Measurements from ENCODE around the gene CORO1C. TPM values are rescaled to one million over a fixed set of nuclear protein-coding genes. Genes with fewer than 3 reads are reported as not detected.

The CORO1C gene
- polyA plus RNA-seq, 1 of the 3 experiments (the other 2 are of a cell fraction): 150 TPM

DNA sequence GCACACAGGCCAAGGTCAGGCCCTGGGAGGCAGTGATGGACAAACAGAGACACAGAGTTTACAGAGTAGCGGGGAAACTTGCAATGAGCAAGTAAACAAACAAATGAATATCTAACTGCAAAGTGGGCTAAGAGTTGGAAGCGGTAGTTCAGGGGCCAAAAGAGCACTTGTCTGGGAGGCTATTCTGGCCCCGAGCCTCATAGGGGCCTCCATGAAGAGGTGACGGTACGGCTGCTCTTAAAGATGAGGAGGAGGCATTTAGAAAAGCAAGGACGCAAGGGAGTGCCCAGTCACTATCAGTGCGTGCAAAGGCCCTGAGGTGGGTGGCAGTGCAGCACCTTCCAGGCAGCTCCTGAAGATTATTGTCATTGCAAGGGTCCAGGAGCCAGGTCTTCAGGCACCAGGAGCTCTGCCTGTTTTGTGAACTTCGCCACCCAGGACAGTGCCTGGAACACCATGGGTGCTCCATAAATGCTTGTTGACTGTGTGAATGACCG is 129.1 kb downstream of the CORO1C start:
- Histone ChIP-seq H4K20me1 (ENCODE audit: insufficient read depth) (no peaks in the 10 kb centered on the region), H3K79me2 (ENCODE audit: insufficient read depth) (no peaks in the 10 kb centered on the region), H3K4me3 (ENCODE audit: low read depth in 2 of 2, low read length in 1 of 2) (no peak overlapping the region), H3F3A (replicated peaks; ENCODE audit: insufficient read depth) (peaks cover 11% of the 10 kb centered on the region), H3K27me3 (ENCODE audit: insufficient read depth) (no peaks in the 10 kb centered on the region), H2AFZ (ENCODE audit: low read depth) (no peak overlapping the region), H3K9ac (no peak overlapping the region), H3K9me3 (no peaks in the 10 kb centered on the region), H3K4me1 (ENCODE audit: control insufficient read depth in 1 of 2, insufficient read depth in 2 of 2, low read depth in 1 of 2, low read length in 1 of 2) (peaks cover 0 to 20% of the 10 kb centered on the region in 2 experiments; a peak in 1 of 4 replicates), H3K4me2 (no peak overlapping the region), H3K36me3 (replicated peaks in 1 of 2; ENCODE audit: control insufficient read depth in 1 of 2, insufficient read depth in 2 of 2, low read length in 1 of 2) (no peaks in the 10 kb centered on the region), H3K9me2 (no peaks in the 10 kb centered on the region), H3K27ac (ENCODE audit: low read depth in 2 of 2, low read length in 1 of 2) (no peak overlapping the region)
- DNase-seq: no peak
- 90% methylated on average over 9 of the region's 9 CpGs for WGBS (ENCODE audit: low lambda C conversion rate)
- POLR2A ChIA-PET: no interaction called here
- TF ChIP-seq NRF1 (IDR thresholded peaks at IDR 0.05; ENCODE audit: low read depth, low read length) (no peak), GABPA (IDR thresholded peaks at IDR 0.05; ENCODE audit: low read depth) (no peak), POLR2AphosphoS5 (IDR thresholded peaks at IDR 0.05; ENCODE audit: low read depth, low read length) (no peak), RFX5 (IDR thresholded peaks at IDR 0.05; ENCODE audit: low read length) (no peak), EZH2phosphoT487 (IDR thresholded peaks at IDR 0.05; ENCODE audit: borderline replicate concordance, low read depth) (no peak)
- TF ChIP-seq, protein P1, sequence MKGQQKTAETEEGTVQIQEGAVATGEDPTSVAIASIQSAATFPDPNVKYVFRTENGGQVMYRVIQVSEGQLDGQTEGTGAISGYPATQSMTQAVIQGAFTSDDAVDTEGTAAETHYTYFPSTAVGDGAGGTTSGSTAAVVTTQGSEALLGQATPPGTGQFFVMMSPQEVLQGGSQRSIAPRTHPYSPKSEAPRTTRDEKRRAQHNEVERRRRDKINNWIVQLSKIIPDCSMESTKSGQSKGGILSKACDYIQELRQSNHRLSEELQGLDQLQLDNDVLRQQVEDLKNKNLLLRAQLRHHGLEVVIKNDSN (IDR thresholded peaks at IDR 0.05; ENCODE audit: borderline replicate concordance, low read depth): no peak
- CTCF ChIA-PET: interaction anchor here (1.8 kb wide), 1 partner anchor 31 kb away, joined by 6 read pairs; no protein-coding TSS in a partner anchor

DNA sequence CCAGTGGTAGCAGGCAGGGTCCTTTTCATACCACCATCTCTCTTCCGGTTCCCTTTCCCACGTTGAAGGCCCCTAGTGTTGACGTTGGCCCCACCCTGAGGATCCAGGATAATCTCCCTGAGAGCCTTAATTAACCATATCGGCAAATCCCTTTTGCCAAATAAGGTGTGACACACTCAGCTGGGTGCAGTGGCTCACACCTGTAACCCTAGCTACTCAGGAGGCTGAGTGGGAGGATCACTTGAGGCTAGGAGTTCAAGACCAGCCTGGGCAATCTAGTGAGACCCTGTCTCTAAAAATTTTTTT is 130.7 kb downstream of the CORO1C start:
- Histone ChIP-seq H3K9me3 (no peaks in the 10 kb centered on the region), H3K4me1 (ENCODE audit: control insufficient read depth in 1 of 2, insufficient read depth in 2 of 2, low read depth in 1 of 2, low read length in 1 of 2) (peaks cover 0 to 24% of the 10 kb centered on the region in 2 experiments; a peak in 1 of 4 replicates), H2AFZ (ENCODE audit: low read depth) (no peak overlapping the region), H3K9me2 (no peaks in the 10 kb centered on the region), H3K4me3 (ENCODE audit: low read depth in 2 of 2, low read length in 1 of 2) (no peak overlapping the region), H3K27me3 (ENCODE audit: insufficient read depth) (no peaks in the 10 kb centered on the region), H3K9ac (no peak overlapping the region), H3K36me3 (replicated peaks in 1 of 2; ENCODE audit: control insufficient read depth in 1 of 2, insufficient read depth in 2 of 2, low read length in 1 of 2) (no peaks in the 10 kb centered on the region), H3F3A (replicated peaks; ENCODE audit: insufficient read depth) (peaks cover 11% of the 10 kb centered on the region), H3K27ac (ENCODE audit: low read depth in 2 of 2, low read length in 1 of 2) (no peak overlapping the region), H4K20me1 (ENCODE audit: insufficient read depth) (no peaks in the 10 kb centered on the region), H3K79me2 (ENCODE audit: insufficient read depth) (no peaks in the 10 kb centered on the region), H3K4me2 (no peak overlapping the region)
- TF ChIP-seq, protein P2, sequence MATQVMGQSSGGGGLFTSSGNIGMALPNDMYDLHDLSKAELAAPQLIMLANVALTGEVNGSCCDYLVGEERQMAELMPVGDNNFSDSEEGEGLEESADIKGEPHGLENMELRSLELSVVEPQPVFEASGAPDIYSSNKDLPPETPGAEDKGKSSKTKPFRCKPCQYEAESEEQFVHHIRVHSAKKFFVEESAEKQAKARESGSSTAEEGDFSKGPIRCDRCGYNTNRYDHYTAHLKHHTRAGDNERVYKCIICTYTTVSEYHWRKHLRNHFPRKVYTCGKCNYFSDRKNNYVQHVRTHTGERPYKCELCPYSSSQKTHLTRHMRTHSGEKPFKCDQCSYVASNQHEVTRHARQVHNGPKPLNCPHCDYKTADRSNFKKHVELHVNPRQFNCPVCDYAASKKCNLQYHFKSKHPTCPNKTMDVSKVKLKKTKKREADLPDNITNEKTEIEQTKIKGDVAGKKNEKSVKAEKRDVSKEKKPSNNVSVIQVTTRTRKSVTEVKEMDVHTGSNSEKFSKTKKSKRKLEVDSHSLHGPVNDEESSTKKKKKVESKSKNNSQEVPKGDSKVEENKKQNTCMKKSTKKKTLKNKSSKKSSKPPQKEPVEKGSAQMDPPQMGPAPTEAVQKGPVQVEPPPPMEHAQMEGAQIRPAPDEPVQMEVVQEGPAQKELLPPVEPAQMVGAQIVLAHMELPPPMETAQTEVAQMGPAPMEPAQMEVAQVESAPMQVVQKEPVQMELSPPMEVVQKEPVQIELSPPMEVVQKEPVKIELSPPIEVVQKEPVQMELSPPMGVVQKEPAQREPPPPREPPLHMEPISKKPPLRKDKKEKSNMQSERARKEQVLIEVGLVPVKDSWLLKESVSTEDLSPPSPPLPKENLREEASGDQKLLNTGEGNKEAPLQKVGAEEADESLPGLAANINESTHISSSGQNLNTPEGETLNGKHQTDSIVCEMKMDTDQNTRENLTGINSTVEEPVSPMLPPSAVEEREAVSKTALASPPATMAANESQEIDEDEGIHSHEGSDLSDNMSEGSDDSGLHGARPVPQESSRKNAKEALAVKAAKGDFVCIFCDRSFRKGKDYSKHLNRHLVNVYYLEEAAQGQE (IDR thresholded peaks at IDR 0.05; ENCODE audit: low read depth, low read length): no peak
- TF ChIP-seq IRF3 (IDR thresholded peaks at IDR 0.05; ENCODE audit: low read depth, low read length): no peak
- no peak for TF ChIP-seq JUND (IDR thresholded peaks at IDR 0.05)
- TF ChIP-seq GABPA (IDR thresholded peaks at IDR 0.05; ENCODE audit: low read depth): no peak
- no peak for TF ChIP-seq FOXM1 (IDR thresholded peaks at IDR 0.05; ENCODE audit: low read depth)
- no peak for TF ChIP-seq TAF1 (IDR thresholded peaks at IDR 0.05; ENCODE audit: borderline replicate concordance, low read depth, low read length)
- TF ChIP-seq ELF1 (IDR thresholded peaks at IDR 0.05): no peak
- no peak for TF ChIP-seq ZBTB33 (IDR thresholded peaks at IDR 0.05; ENCODE audit: borderline replicate concordance, low read depth)
- TF ChIP-seq USF2 (IDR thresholded peaks at IDR 0.05; ENCODE audit: borderline replicate concordance, low read depth, low read length): no peak
- no peak for TF ChIP-seq MXI1 (IDR thresholded peaks at IDR 0.05; ENCODE audit: low read depth, low read length)
- no peak for TF ChIP-seq EP300 (IDR thresholded peaks at IDR 0.05; ENCODE audit: borderline replicate concordance in 1 of 2, low read depth in 1 of 2, low read length in 1 of 2)
- no peak for TF ChIP-seq RXRA (IDR thresholded peaks at IDR 0.05; ENCODE audit: borderline replicate concordance, low read depth)
- no peak for TF ChIP-seq EZH2phosphoT487 (IDR thresholded peaks at IDR 0.05; ENCODE audit: borderline replicate concordance, low read depth)
- 84% methylated on average over 4 of the region's 4 CpGs for WGBS (ENCODE audit: low lambda C conversion rate)
- no peak for DNase-seq
- ChIA-PET POLR2A (no interaction called here), CTCF (interaction anchor here (0.6 to 2.0 kb wide), 4 partner anchors 10 to 682 kb away, joined by 3 to 6 read pairs (median 4); partner anchors contain the start of gene ISCU)
